K562 (cell line): Measurements from ENCODE around the gene SFPQ. TPM values are rescaled to one million over a fixed set of nuclear protein-coding genes. Genes with fewer than 3 reads are reported as not detected.

Source experiments
- E2F8 ChIP-seq: fragments of 450-650 bp; IDR thresholded peaks from 2 replicates; pipeline ENCODE4 v1.7.1; 2018; ENCODE audit warnings: mild to moderate bottlenecking, low read depth; ENCODE audit not compliant: partially characterized antibody
- ELF4 ChIP-seq: fragments of 450-650 bp; formaldehyde crosslinking; IDR thresholded peaks from 2 replicates; pipeline ENCODE4 v1.4.0; 2022; ENCODE audit warnings: missing genetic modification characterization
- FOXM1 ChIP-seq, 2 experiments: fragments of 450-650 bp in 1 of 2; sonication (generic) in 1 of 2; formaldehyde crosslinking in 1 of 2; IDR thresholded peaks; 2 replicates each; pipeline versions ENCODE4 v1.6.1 to v1.9.0; 2017 to 2022; ENCODE audit warnings: low read depth in 2 of 2, mild to moderate bottlenecking in 2 of 2, missing genetic modification reagents in 1 of 2, moderate library complexity in 1 of 2
- GTF2B ChIP-seq: IDR thresholded peaks from 2 replicates; pipeline ENCODE4 v1.6.1; 2011; ENCODE audit not compliant: insufficient read length; ENCODE audit errors: extremely low read depth
- IFI16 ChIP-seq: fragments of 250-450 bp; sonication (Bioruptor Pico); IDR thresholded peaks from 2 replicates; pipeline ENCODE4 v2.1.2; 2022; ENCODE audit warnings: mild to moderate bottlenecking, inconsistent platforms
- SIN3B ChIP-seq: fragments of 450-650 bp; IDR thresholded peaks from 2 replicates; pipeline ENCODE4 v1.6.1; 2017; ENCODE audit warnings: low read depth, mild to moderate bottlenecking, moderate library complexity
- TEAD4 ChIP-seq, 2 experiments: sonication (generic) in 1 of 2; formaldehyde crosslinking in 1 of 2; IDR thresholded peaks; 2 replicates each; pipeline versions ENCODE4 v1.6.1 to v1.8.0; 2012 to 2022; ENCODE audit warnings: borderline replicate concordance in 1 of 2, inconsistent platforms in 1 of 2, low read length in 1 of 2, mild to moderate bottlenecking in 1 of 2, missing genetic modification reagents in 1 of 2
- USF2 ChIP-seq: sonication (generic); formaldehyde crosslinking; IDR thresholded peaks from 2 replicates; pipeline ENCODE4 v1.5.0; 2020; ENCODE audit warnings: missing genetic modification reagents
- ZBTB11 ChIP-seq, 3 experiments: fragments of 200-800 bp in 1 of 3; fragments of 250-450 bp in 1 of 3; fragments of 450-650 bp in 1 of 3; sonication (Bioruptor Pico) in 1 of 3; sonication (Bioruptor generic) in 1 of 3; formaldehyde crosslinking in 1 of 3; IDR thresholded peaks; 2 replicates each; pipeline versions ENCODE4 v1.6.1 to v1.8.0; 2016 to 2022; ENCODE audit warnings: mild to moderate bottlenecking in 2 of 3, missing genetic modification characterization in 2 of 3, missing compliant biosample characterization in 1 of 3, moderate library complexity in 1 of 3
- ZNF121 ChIP-seq: sonication (generic); formaldehyde crosslinking; conservative IDR thresholded peaks from 2 replicates; pipeline ENCODE4 v1.8.0; 2022; ENCODE audit warnings: missing genetic modification reagents
- ZNF253 ChIP-seq: fragments of 250-450 bp; sonication (Bioruptor Pico); conservative IDR thresholded peaks from 2 replicates; pipeline ENCODE4 v1.6.1; 2021; ENCODE audit warnings: mild to moderate bottlenecking
- polyA plus RNA-seq, 8 experiments: library from polyadenylated mRNA; depleted of rRNA in 4 of 8; stranded (reverse) in 5 of 8; unstranded in 3 of 8; fragments of >200 nt; fragmentation: Nextera tagmentation in 2 of 8; fragmentation: Illumina TruSeq in 1 of 8; extraction: Ambion mirVana in 2 of 8; extraction: Trizol in 1 of 8; gene quantifications; 2 replicates each; pipeline versions ENCODE4 v1.2.1 to v1.2.3, GENCODE V29; 2011 to 2014; ENCODE audit warnings: inconsistent platforms in 1 of 8, missing spikeins in 1 of 8
- total RNA-seq, 7 experiments: library from RNA; depleted of rRNA in 6 of 7; stranded (reverse); fragments of >200 nt in 6 of 7; fragmentation: Illumina TruSeq in 2 of 7; extraction: Trizol in 2 of 7; gene quantifications; 2 replicates each; pipeline versions ENCODE4 v1.2.1 to v1.2.3, GENCODE V29; 2011 to 2021; ENCODE audit warnings: low replicate concordance in 1 of 7
- TF ChIP-seq, protein P1 (sequence below): fragments of 450-650 bp; IDR thresholded peaks from 2 replicates; pipeline ENCODE4 v1.6.1; 2018; ENCODE audit not compliant: partially characterized antibody
- TF ChIP-seq, protein P2 (sequence below): fragments of 250-450 bp; sonication (Bioruptor Pico); IDR thresholded peaks from 2 replicates; pipeline ENCODE4 v1.4.0; 2020; ENCODE audit warnings: borderline replicate concordance

SFPQ gene
- total and polyA plus RNA-seq, 9 of the 15 experiments (the other 6 are each of a cell fraction or from before 2014, with no cell fraction given), result 69.7 to 562 (median 399) TPM

DNA sequence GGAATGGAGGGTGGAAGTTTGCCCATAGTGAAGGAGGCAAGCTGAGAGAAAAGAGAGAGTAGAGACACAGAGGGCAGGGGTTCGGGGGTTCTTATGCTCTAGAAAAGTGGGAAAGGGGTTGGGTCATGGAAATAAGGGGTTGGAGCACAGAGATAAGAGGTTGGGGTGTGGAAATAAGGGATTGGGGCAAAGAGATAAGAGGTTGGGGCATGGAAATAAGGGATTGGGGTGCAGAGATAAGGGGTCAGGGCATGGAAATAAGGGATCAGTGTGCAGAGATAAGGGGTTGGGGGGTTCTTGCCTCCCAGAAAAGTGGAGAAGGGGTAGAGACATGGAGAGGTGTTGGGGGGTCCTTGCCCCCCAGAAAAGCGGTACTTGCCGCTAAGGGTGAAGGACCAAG, 56.2 kb downstream of the SFPQ start (continued):
- TF ChIP-seq, protein P1, sequence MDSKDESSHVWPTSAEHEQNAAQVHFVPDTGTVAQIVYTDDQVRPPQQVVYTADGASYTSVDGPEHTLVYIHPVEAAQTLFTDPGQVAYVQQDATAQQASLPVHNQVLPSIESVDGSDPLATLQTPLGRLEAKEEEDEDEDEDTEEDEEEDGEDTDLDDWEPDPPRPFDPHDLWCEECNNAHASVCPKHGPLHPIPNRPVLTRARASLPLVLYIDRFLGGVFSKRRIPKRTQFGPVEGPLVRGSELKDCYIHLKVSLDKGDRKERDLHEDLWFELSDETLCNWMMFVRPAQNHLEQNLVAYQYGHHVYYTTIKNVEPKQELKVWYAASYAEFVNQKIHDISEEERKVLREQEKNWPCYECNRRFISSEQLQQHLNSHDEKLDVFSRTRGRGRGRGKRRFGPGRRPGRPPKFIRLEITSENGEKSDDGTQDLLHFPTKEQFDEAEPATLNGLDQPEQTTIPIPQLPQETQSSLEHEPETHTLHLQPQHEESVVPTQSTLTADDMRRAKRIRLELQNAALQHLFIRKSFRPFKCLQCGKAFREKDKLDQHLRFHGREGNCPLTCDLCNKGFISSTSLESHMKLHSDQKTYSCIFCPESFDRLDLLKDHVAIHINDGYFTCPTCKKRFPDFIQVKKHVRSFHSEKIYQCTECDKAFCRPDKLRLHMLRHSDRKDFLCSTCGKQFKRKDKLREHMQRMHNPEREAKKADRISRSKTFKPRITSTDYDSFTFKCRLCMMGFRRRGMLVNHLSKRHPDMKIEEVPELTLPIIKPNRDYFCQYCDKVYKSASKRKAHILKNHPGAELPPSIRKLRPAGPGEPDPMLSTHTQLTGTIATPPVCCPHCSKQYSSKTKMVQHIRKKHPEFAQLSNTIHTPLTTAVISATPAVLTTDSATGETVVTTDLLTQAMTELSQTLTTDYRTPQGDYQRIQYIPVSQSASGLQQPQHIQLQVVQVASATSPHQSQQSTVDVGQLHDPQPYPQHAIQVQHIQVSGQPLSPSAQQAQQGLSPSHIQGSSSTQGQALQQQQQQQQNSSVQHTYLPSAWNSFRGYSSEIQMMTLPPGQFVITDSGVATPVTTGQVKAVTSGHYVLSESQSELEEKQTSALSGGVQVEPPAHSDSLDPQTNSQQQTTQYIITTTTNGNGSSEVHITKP, result no peak
- TF ChIP-seq E2F8 (peak; percentile 46), GTF2B (no peak), ZBTB11 (CRISPR knock-in tag; IDR thresholded peaks at IDR 0.05) (no peak), IFI16 (CRISPR knock-in tag) (no peak), ZNF121 (CRISPR knock-in tag) (no peak), ZNF253 (CRISPR knock-in tag) (no peak), FOXM1 (IDR thresholded peaks at IDR 0.05; ENCODE audit: low read depth) (peak; percentile 93), FOXM1 (CRISPR knock-in tag; IDR thresholded peaks at IDR 0.05; ENCODE audit: low read depth) (no peak), TEAD4 (IDR thresholded peaks at IDR 0.05; ENCODE audit: low read length) (peak; percentile 91), TEAD4 (CRISPR knock-in tag; IDR thresholded peaks at IDR 0.05; ENCODE audit: borderline replicate concordance) (no peak), SIN3B (no peak), USF2 (CRISPR knock-in tag) (no peak), ELF4 (CRISPR knock-in tag) (peak; percentile 100)
- TF ChIP-seq, protein P2, sequence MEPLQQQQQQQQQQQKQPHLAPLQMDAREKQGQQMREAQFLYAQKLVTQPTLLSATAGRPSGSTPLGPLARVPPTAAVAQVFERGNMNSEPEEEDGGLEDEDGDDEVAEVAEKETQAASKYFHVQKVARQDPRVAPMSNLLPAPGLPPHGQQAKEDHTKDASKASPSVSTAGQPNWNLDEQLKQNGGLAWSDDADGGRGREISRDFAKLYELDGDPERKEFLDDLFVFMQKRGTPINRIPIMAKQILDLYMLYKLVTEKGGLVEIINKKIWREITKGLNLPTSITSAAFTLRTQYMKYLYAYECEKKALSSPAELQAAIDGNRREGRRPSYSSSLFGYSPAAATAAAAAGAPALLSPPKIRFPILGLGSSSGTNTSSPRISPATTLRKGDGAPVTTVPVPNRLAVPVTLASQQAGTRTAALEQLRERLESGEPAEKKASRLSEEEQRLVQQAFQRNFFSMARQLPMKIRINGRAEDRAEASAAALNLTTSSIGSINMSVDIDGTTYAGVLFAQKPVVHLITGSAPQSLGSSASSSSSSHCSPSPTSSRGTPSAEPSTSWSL, result no peak
